Stimulated activated CD4-positive, alpha-beta T cell treated with anti-CD3 and anti-CD28 coated beads, Interleukin-15, amount 100 ng/mL, for 1 hour (primary cell): ENCODE results near the gene NCLN.
"Not testable (repeated sequence)": the region's sequence is repeated elsewhere in the genome, so short reads cannot be mapped to it uniquely, and the experiment has no call there.

Source experiments
- DNase-seq, 2 donors: peaks; one replicate each; pipeline ENCODE4 v3.0.0-alpha.2; 2020; ENCODE audit warnings: low read depth in 1 of 2, low spot score in 1 of 2

NCLN gene

GRCh38 chr19:3224346-3225168 is 38.8 kb downstream of the NCLN start, which contains the start of gene CELF5:
Gene CELF5, plus strand, starts transcription at chr19:3224661. Its CDS starts 79 bp downstream, at chr19:3224740.
- DNase-seq: peak; percentile 32 to 54

- no peak for DNase-seq
These were observed 39.4 kb downstream of the NCLN start for GRCh38 chr19:3225169-3225485.

- DNase-seq: no peak
These were observed 40.0 kb downstream of the NCLN start for GRCh38 chr19:3225677-3226093.

- no peak for DNase-seq
These were observed 41.4 kb downstream of the NCLN start for GRCh38 chr19:3227054-3227626.

GRCh38 chr19:3229346-3229743 is 43.6 kb downstream of the NCLN start:
- DNase-seq: no peak

GRCh38 chr19:3229888-3230496 is 44.3 kb downstream of the NCLN start:
- no peak for DNase-seq

GRCh38 chr19:3231288-3231687 is 45.6 kb downstream of the NCLN start:
- DNase-seq: no peak

- no peak for DNase-seq
These were observed 47.4 kb downstream of the NCLN start for GRCh38 chr19:3233116-3233515.

DNA sequence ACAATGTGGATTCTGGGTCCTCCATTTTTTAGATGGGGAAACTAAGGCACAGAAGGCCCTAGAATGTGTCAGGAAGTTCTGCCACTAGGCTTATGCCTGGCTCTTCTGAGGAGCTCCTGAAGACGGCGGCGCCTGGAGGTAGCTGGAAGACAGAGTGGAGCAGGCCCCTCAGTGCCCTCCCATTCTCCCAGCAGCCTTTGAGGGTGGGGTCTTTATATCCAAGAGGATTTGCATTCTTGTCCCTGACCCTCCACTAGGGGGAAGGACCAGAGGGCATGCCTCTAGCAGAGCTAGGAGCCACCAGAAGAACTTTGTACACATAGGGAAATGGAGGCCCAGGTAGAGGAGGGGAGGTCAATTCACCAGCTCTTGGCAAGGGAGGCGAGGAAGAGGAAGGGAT is 48.1 kb downstream of the NCLN start:
- no peak for DNase-seq

GRCh38 chr19:3234800-3235199 is 49.1 kb downstream of the NCLN start:
- no peak for DNase-seq

GRCh38 chr19:3235604-3236003 is 49.9 kb downstream of the NCLN start:
- not testable (repeated sequence) for DNase-seq

DNA sequence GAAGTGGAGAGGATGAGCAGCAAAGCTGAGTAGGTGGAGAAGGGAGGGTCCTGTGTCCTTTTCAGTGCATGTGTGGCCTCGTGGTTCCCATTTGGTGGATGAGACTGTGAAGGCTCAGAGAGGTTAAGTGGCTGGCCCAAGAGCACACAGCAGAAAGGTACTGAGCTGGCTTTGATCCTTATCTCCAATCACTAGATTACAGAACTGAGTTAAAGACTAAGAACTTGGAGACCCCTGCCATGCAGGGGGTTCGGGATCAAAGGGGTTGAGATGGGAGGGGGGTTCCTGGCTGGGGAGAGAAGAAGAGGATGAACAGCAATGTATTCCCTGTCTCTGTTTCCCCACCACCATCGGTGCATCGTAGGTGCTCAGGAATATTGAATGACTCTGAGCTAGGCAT is 50.5 kb downstream of the NCLN start:
- DNase-seq: no peak

DNA sequence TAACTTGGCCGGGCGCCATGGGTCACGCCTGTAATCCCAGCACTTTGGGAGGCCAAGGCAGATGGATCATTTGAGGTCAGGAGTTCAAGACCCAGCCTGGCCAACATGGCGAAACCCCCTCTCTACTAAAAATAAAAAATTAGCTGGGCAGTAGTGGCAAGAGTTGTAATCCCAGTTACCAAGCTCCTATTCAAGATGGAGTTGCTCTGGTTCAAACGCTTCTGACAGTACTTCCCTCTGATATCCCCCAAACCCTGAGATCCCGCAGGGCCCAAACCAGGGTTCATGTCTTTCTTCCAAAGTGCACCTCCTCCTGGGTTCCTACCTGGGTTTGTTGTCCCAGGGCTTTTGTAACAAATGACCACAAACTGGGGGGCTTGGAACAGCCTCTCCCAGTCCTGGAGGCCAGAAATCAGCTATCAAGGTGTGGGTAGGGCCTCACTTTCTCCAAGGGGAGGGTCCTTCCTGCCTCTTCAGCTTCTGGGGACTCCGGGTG is 52.4 kb downstream of the NCLN start:
- DNase-seq: no peak

DNA sequence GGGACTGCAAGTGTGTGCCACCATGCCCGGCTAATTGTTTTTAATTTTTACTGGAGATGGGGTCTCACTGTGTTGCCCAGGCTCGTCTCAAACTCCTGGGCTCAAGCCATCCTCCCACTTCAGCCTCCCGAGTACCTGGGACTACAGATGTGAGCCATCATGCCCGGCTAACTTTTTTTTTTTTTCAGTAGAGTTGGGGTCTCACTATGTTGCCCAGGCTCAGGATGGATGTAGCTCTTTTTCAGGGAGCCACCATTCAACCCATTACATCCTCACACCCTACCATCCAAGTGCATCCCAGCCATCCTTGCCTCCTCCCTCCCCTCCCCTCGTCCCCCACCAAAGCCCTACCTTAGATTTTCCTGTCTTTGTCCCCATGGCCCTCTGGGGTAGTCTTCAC is 53.6 kb downstream of the NCLN start:
- no peak for DNase-seq

DNA sequence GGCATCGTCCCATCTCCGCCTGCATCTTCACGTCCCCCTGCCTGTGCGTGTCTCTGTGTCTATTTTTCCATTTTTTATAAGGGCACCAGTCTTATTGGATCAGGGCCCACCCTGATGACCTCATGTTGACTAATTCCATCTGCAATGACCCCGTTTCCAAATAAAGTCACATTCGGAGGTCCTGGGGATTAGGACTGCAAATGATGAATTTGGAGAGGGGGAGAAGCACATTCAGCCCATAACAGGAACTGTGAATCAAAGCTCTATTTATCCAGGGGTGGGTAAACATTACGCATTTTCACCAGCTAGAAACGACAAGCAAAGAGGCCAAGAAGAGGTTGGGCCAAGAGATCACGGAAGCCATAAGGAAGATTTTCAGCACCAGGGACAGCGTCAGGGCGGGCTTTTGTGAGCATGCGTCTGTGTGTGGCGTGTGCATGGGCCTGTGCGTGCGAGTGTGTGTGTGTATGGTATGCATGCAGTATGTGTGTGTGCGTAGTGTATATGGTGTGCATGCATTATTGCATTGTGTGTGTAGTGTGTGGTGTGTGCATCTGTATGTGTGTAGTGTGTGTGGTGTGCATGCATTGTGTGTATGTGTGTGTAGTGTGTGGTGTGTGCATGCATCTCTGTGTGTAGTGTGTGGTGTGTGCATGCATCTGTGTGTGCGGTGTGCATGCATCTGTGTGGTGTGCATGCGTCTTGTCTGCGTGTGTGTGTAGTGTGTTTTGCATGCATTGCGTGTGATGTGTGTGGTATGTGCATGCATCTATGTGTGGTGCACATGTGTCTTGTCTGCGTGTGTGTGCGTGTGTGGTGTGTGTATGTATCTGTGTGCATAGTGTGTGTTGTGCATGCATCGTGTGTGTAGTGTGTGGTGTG is 58.3 kb downstream of the NCLN start:
- DNase-seq: peak in 1 of 2 donors; percentile 15

GRCh38 chr19:3245050-3245449 is 59.3 kb downstream of the NCLN start:
- no peak for DNase-seq

GRCh38 chr19:3248728-3249326 is 63.1 kb downstream of the NCLN start:
- DNase-seq: no peak

DNA sequence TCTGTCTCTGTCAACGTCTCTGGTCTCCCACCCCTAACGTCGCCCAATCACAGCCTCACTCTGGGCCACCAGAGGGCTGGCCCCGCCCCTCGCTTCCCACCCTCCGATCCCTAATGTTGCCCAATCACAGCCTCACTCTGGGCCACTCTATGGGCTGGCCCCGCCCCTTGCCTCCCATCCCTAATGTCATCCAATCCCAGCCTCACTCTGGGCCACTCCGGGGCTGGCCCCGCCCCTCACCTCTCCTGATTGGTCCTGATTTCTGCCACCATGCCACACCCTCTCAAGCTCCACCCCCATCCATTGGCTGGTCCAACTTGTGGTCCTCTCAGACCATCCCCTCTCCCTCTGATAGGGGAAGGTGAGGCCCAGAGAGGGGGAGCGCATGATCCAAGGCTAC is 63.7 kb downstream of the NCLN start:
- DNase-seq: no peak

DNA sequence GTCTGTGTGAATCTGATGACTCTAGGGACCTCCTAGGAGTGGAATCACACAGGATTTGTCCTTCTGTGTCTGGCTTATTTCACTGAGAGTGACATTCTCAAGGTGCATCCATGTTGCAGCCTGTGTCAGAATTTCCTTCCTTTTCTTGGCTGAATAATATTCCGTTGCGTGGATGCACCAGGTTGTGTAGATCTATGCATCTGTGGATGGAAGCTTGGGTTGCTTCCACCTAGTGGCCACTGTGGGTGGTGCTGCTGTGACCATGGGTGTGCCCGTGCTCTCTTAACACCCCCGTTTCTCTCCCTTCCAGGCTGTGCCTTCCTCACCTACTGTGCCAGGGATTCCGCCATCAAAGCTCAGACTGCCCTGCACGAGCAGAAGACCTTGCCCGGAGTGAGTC is 64.9 kb downstream of the NCLN start:
- DNase-seq: peak in 1 of 2 donors; percentile 38

GRCh38 chr19:3251229-3251628 is 65.5 kb downstream of the NCLN start:
- DNase-seq: no peak

DNA sequence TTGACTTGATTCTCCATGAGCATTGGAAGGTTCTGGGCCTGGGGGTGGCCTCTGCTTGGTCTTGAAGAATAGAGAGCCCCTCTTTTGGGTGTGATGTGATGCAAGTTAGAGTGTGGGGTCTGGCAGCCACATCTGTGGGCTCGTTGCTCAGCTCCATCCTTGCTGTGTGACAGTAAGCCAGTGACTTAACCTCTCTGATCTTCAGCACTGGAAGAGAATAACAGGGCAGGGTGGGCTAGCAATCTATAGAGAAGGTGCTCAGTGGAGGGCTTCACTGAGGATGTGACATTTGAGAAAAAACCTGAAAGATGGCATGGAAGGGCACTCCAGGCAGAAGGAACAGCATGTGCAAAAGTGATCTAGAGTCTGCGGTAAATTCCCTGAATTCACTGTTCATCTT is 66.9 kb downstream of the NCLN start:
- DNase-seq: no peak
